ENCODE data around the gene MXD4. TPM values are rescaled to one million over a fixed set of nuclear protein-coding genes. Genes with fewer than 3 reads are reported as not detected.
A peak's percentile ranks its signal among the peaks of the same experiment; 100 is the strongest.

Gene MXD4
- total RNA-seq, 2 donors from 2014 or later: 33.4 to 34.9 TPM

GRCh38 chr4:2251073-2251794 is 10.7 kb downstream of the MXD4 start:
- Histone ChIP-seq H3K4me3 (no peak overlapping the region), H3K9me3 (no peaks in the 10 kb centered on the region), H3K27me3 (no peaks in the 10 kb centered on the region), H3K27ac (no peak overlapping the region), H3K36me3 (peaks cover 61% of the 10 kb centered on the region), H3K4me1 (peaks cover 0 to 30% of the 10 kb centered on the region in 2 donors)
- DNase-seq (ENCODE audit: low spot score): peak; percentile 44
- TF ChIP-seq CTCF (IDR thresholded peaks at IDR 0.05): no peak

- H3K4me1 ChIP-seq: peaks cover 0 to 26% of the 10 kb centered on the region in 2 donors
- TF ChIP-seq CTCF (IDR thresholded peaks at IDR 0.05): no peak
- peak; percentile 52 for DNase-seq (ENCODE audit: low spot score)
- H3K9me3 ChIP-seq: no peaks in the 10 kb centered on the region
- peaks cover 61% of the 10 kb centered on the region for H3K36me3 ChIP-seq
- no peak overlapping the region for H3K4me3 ChIP-seq
- no peak overlapping the region for H3K27ac ChIP-seq
- H3K27me3 ChIP-seq: no peaks in the 10 kb centered on the region
Measured at GRCh38 chr4:2250357-2251072, 11.4 kb downstream of the MXD4 start.

- peaks cover 0 to 26% of the 10 kb centered on the region in 2 donors for H3K4me1 ChIP-seq
- no peak overlapping the region for H3K27ac ChIP-seq
- no peaks in the 10 kb centered on the region for H3K27me3 ChIP-seq
- no peaks in the 10 kb centered on the region for H3K9me3 ChIP-seq
- peak; percentile 49 for DNase-seq (ENCODE audit: low spot score)
- TF ChIP-seq CTCF (IDR thresholded peaks at IDR 0.05): no peak
- peaks cover 56% of the 10 kb centered on the region for H3K36me3 ChIP-seq
- H3K4me3 ChIP-seq: no peak overlapping the region
Measured at GRCh38 chr4:2249526-2250356, 12.2 kb downstream of the MXD4 start.

GRCh38 chr4:2248821-2249261 is 13.1 kb downstream of the MXD4 start:
- no peak for TF ChIP-seq CTCF (IDR thresholded peaks at IDR 0.05)
- Histone ChIP-seq H3K36me3 (peaks cover 47% of the 10 kb centered on the region), H3K27me3 (no peaks in the 10 kb centered on the region), H3K27ac (no peak overlapping the region), H3K4me1 (peaks cover 0 to 29% of the 10 kb centered on the region in 2 donors), H3K4me3 (no peak overlapping the region), H3K9me3 (no peaks in the 10 kb centered on the region)
- peak; percentile 46 for DNase-seq (ENCODE audit: low spot score)

- H3K4me1 ChIP-seq: peaks cover 0 to 29% of the 10 kb centered on the region in 2 donors
- no peaks in the 10 kb centered on the region for H3K9me3 ChIP-seq
- peak; percentile 46 for DNase-seq (ENCODE audit: low spot score)
- peaks cover 41% of the 10 kb centered on the region for H3K36me3 ChIP-seq
- no peaks in the 10 kb centered on the region for H3K27me3 ChIP-seq
- no peak overlapping the region for H3K27ac ChIP-seq
- no peak overlapping the region for H3K4me3 ChIP-seq
- TF ChIP-seq CTCF (IDR thresholded peaks at IDR 0.05): no peak
Measured at GRCh38 chr4:2248044-2248780, 13.7 kb downstream of the MXD4 start.

Measured in right atrium auricular region (tissue), 2 donors.